K562 (cell line): Measurements from ENCODE around the gene MFSD11. TPM values are rescaled to one million over a fixed set of nuclear protein-coding genes. Genes with fewer than 3 reads are reported as not detected.

Source experiments
- CCAR2 ChIP-seq: fragments of 200-400 bp; formaldehyde crosslinking; IDR thresholded peaks from 2 replicates; pipeline ENCODE4 v1.6.1; 2017; ENCODE audit warnings: mild to moderate bottlenecking, low read depth, low read length
- DMBX1 ChIP-seq: fragments of 250-450 bp; sonication (Bioruptor Pico); IDR thresholded peaks from 2 replicates; pipeline ENCODE4 v1.8.0; 2022; ENCODE audit warnings: inconsistent platforms, mild to moderate bottlenecking, moderate library complexity, borderline replicate concordance
- EP300 ChIP-seq: IDR thresholded peaks from 2 replicates; pipeline ENCODE4 v1.6.1; 2012; ENCODE audit warnings: low read length, improper control_type of control experiment
- ETS1 ChIP-seq: conservative IDR thresholded peaks from 2 replicates; pipeline ENCODE4 v1.6.1; 2011; ENCODE audit warnings: low read depth, mild to moderate bottlenecking, low read length; ENCODE audit not compliant: control insufficient read depth
- HCFC1 ChIP-seq: IDR thresholded peaks from 2 replicates; pipeline ENCODE4 v1.6.1; 2012; ENCODE audit warnings: low read depth, low read length, improper control_type of control experiment
- MNT ChIP-seq, 2 experiments: fragments of 450-650 bp; conservative IDR thresholded peaks; 2 replicates each; pipeline ENCODE4 v1.6.1; 2017; ENCODE audit warnings: mild to moderate bottlenecking in 2 of 2, moderate library complexity in 2 of 2
- NFIC ChIP-seq: fragments of 450-650 bp; IDR thresholded peaks from 2 replicates; pipeline ENCODE4 v1.6.1; 2017; ENCODE audit warnings: mild to moderate bottlenecking, inconsistent platforms
- PCBP2 ChIP-seq: fragments of 200-400 bp; formaldehyde crosslinking; IDR thresholded peaks from 2 replicates; pipeline ENCODE4 v1.6.1; 2018; ENCODE audit warnings: low read length, low read depth, mild to moderate bottlenecking, moderate library complexity; ENCODE audit not compliant: poor library complexity, severe bottlenecking
- PKNOX1 ChIP-seq: fragments of 450-650 bp; IDR thresholded peaks from 2 replicates; pipeline ENCODE4 v1.6.1; 2016
- RNF2 ChIP-seq: sonication (generic); IDR thresholded peaks from 2 replicates; pipeline ENCODE4 v1.6.1; 2016
- TCF15 ChIP-seq: fragments of 250-450 bp; sonication (Bioruptor Pico); IDR thresholded peaks from 2 replicates; pipeline ENCODE4 v1.8.0; 2022; ENCODE audit warnings: moderate library complexity, mild to moderate bottlenecking, inconsistent platforms
- TFE3 ChIP-seq: fragments of 450-650 bp; formaldehyde crosslinking; IDR thresholded peaks from 2 replicates; pipeline ENCODE4 v1.4.0; 2020; ENCODE audit warnings: mild to moderate bottlenecking, mixed read lengths
- ZFPM2 ChIP-seq: fragments of 250-450 bp; sonication (Bioruptor Pico); IDR thresholded peaks from 2 replicates; pipeline ENCODE4 v1.5.1; 2022; ENCODE audit warnings: mild to moderate bottlenecking
- ZMIZ1 ChIP-seq, 2 experiments: fragments of 150-350 bp in 1 of 2; IDR thresholded peaks; 2 replicates each; pipeline ENCODE4 v1.6.1; 2012 to 2016; ENCODE audit warnings: low read depth in 2 of 2, low read length in 2 of 2, mild to moderate bottlenecking in 1 of 2, moderate library complexity in 1 of 2
- ZNF274 ChIP-seq: IDR thresholded peaks from 2 replicates; pipeline ENCODE4 v1.6.1; 2011; ENCODE audit warnings: low read depth, mild to moderate bottlenecking, low read length, moderate library complexity, borderline replicate concordance
- polyA plus RNA-seq, 8 experiments: library from polyadenylated mRNA; depleted of rRNA in 4 of 8; stranded (reverse) in 5 of 8; unstranded in 3 of 8; fragments of >200 nt; fragmentation: Nextera tagmentation in 2 of 8; fragmentation: Illumina TruSeq in 1 of 8; extraction: Ambion mirVana in 2 of 8; extraction: Trizol in 1 of 8; gene quantifications; 2 replicates each; pipeline versions ENCODE4 v1.2.1 to v1.2.3, GENCODE V29; 2011 to 2014; ENCODE audit warnings: inconsistent platforms in 1 of 8, missing spikeins in 1 of 8
- total RNA-seq, 7 experiments: library from RNA; depleted of rRNA in 6 of 7; stranded (reverse); fragments of >200 nt in 6 of 7; fragmentation: Illumina TruSeq in 2 of 7; extraction: Trizol in 2 of 7; gene quantifications; 2 replicates each; pipeline versions ENCODE4 v1.2.1 to v1.2.3, GENCODE V29; 2011 to 2021; ENCODE audit warnings: low replicate concordance in 1 of 7

MFSD11 gene
- total and polyA plus RNA-seq, 9 of the 15 experiments (the other 6 are each of a cell fraction or from before 2014, with no cell fraction given), result 14.4 to 24.5 (median 19.9) TPM

GRCh38 chr17:76736349-76737081 lies 1.4 kb upstream of the MFSD11 start (continued):
- TF ChIP-seq TFE3 (CRISPR knock-in tag), result no peak
- TF ChIP-seq ZMIZ1 (IDR thresholded peaks at IDR 0.05; ENCODE audit: low read depth in 2 of 2, low read length in 2 of 2), result peak in 1 of 2 experiments; percentile 36; a peak in 2 of 4 replicates
- no peak for TF ChIP-seq RNF2
- TF ChIP-seq MNT (conservative IDR thresholded peaks at IDR 0.05), result peak; percentile 42 to 69; a peak in 2 of 4 replicates
- peak; percentile 89 for TF ChIP-seq ETS1
- TF ChIP-seq NFIC, result no peak
- no peak for TF ChIP-seq ZFPM2 (CRISPR knock-in tag)
- TF ChIP-seq PKNOX1, result no peak
- TF ChIP-seq HCFC1, result peak; percentile 60
- no peak for TF ChIP-seq ZNF274
- peak; percentile 71; the same call in 1 of the 2 replicates for TF ChIP-seq DMBX1 (CRISPR knock-in tag)
- no peak for TF ChIP-seq TCF15
- TF ChIP-seq PCBP2, result peak; percentile 97
- TF ChIP-seq CCAR2, result no peak
- no peak for TF ChIP-seq EP300
